ENCODE data around the gene BATF3. TPM values are rescaled to one million over a fixed set of nuclear protein-coding genes. Genes with fewer than 3 reads are reported as not detected.

BATF3 gene
- total RNA-seq, 4 donors from 2014 or later, result 2.2 to 9.0 (median 3.4) TPM

GRCh38 chr1:212674872-212675271 is 24.8 kb downstream of the BATF3 start:
- DNase-seq (ENCODE audit: low spot score in 2 of 2), result no peak
- Histone ChIP-seq H3K36me3 (no peaks in the 10 kb centered on the region), H3K27ac (no peak overlapping the region), H3K4me1 (peaks cover 0 to 9% (median 0%) of the 10 kb centered on the region in 4 donors), H3K4me3 (no peak overlapping the region), H3K27me3 (no peaks in the 10 kb centered on the region), H3K9me3 (no peaks in the 10 kb centered on the region)
- TF ChIP-seq EP300 (IDR thresholded peaks at IDR 0.05) (no peak), POLR2A (IDR thresholded peaks at IDR 0.05) (no peak)
- TF ChIP-seq, protein P1, sequence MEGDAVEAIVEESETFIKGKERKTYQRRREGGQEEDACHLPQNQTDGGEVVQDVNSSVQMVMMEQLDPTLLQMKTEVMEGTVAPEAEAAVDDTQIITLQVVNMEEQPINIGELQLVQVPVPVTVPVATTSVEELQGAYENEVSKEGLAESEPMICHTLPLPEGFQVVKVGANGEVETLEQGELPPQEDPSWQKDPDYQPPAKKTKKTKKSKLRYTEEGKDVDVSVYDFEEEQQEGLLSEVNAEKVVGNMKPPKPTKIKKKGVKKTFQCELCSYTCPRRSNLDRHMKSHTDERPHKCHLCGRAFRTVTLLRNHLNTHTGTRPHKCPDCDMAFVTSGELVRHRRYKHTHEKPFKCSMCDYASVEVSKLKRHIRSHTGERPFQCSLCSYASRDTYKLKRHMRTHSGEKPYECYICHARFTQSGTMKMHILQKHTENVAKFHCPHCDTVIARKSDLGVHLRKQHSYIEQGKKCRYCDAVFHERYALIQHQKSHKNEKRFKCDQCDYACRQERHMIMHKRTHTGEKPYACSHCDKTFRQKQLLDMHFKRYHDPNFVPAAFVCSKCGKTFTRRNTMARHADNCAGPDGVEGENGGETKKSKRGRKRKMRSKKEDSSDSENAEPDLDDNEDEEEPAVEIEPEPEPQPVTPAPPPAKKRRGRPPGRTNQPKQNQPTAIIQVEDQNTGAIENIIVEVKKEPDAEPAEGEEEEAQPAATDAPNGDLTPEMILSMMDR (IDR thresholded peaks at IDR 0.05), result no peak
- WGBS, 2 donors, result 96 to 98% methylated on average over 3 of the region's 3 CpGs

DNA sequence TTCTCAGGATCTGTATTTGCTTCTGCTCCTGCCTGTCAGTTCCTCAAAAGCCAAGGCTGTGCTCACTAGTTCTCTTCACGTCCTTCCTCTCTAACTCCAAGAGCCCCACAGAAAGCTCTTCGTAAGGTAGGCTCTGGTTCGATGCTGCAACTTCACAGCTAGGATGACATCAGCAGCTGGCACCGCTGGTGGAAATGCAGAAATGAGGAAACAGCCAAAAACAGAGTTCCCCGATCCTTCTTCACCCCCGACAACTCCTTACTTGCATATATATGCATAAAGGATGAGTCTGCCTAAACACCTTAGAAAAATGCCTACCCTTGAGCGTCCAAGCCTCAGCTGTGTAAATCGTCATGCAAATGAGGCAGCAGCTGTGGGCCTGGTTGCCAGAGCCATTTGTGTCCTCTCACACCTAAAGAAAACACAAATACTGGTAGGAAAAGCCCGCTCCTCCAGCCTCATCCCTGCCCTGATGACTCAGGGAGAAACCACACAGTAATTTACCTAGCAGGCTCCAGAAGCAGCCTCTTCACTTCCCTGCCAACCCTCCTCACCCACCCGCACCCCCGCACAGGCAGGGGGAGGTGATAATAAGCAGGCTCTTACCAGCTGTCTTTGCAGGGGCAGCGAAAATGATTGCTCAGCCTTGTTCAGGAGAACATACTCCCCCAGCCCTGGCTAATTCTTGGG is 28.2 kb downstream of the BATF3 start:
- H3K4me3 ChIP-seq, result no peak overlapping the region
- H3K36me3 ChIP-seq, result no peaks in the 10 kb centered on the region
- no peaks in the 10 kb centered on the region for H3K27me3 ChIP-seq
- peaks cover 0 to 29% (median 9%) of the 10 kb centered on the region in 4 donors for H3K4me1 ChIP-seq
- TF ChIP-seq POLR2A (IDR thresholded peaks at IDR 0.05), result no peak
- TF ChIP-seq, protein P1 (IDR thresholded peaks at IDR 0.05), result no peak
- peak in 1 of 2 donors; percentile 63 for TF ChIP-seq EP300 (IDR thresholded peaks at IDR 0.05)
- WGBS, 2 donors, result 54 to 63% methylated on average over 12 of the region's 12 CpGs
- no peak overlapping the region for H3K27ac ChIP-seq
- no peaks in the 10 kb centered on the region for H3K9me3 ChIP-seq
- peak in 1 of 2 donors; percentile 41 for DNase-seq (ENCODE audit: low spot score in 2 of 2)

- no peak overlapping the region for H3K27ac ChIP-seq
These were observed 28.8 kb downstream of the BATF3 start for GRCh38 chr1:212670882-212671281.

GRCh38 chr1:212670301-212670700 is 29.3 kb downstream of the BATF3 start:
- WGBS, 2 donors, result 92 to 96% methylated on average over 7 of the region's 7 CpGs
- TF ChIP-seq EP300 (IDR thresholded peaks at IDR 0.05) (no peak), POLR2A (IDR thresholded peaks at IDR 0.05) (no peak)
- TF ChIP-seq, protein P1 (IDR thresholded peaks at IDR 0.05), result no peak
- no peak overlapping the region for H3K4me3 ChIP-seq

More at GRCh38 chr1:212670882-212671281, 28.8 kb downstream of the BATF3 start:
- H3K27me3 ChIP-seq, result no peaks in the 10 kb centered on the region
- TF ChIP-seq EP300 (IDR thresholded peaks at IDR 0.05), result no peak
- TF ChIP-seq POLR2A (IDR thresholded peaks at IDR 0.05), result no peak
- no peaks in the 10 kb centered on the region for H3K9me3 ChIP-seq
- H3K4me3 ChIP-seq, result no peak overlapping the region
- no peaks in the 10 kb centered on the region for H3K36me3 ChIP-seq
- peaks cover 0 to 33% (median 9%) of the 10 kb centered on the region in 4 donors for H3K4me1 ChIP-seq
- DNase-seq (ENCODE audit: low spot score in 2 of 2), result no peak

DNA sequence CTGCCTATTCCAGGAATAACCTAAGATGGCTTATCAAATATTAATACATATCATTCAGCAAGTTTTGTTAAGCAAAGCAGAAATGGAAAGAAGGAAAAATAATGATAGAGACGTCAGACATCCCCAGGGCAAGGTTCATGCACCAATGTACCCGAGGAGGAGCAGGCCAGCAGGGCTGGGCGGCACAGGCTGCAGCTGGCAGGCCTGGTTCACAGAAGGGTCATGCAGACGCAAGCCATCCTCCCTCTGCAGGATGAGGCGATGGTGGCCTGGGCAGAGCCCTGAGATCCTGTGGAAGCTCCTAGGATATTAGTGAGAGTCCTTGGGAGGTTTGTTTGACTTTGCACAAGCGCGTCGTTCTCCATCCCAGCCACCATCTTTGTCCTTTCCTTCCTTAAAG is 30.0 kb downstream of the BATF3 start:
- no peaks in the 10 kb centered on the region for H3K36me3 ChIP-seq
- H3K9me3 ChIP-seq, result no peaks in the 10 kb centered on the region
- H3K4me1 ChIP-seq, result peaks cover 0 to 41% (median 9%) of the 10 kb centered on the region in 4 donors
- no peak overlapping the region for H3K4me3 ChIP-seq
- no peak overlapping the region for H3K27ac ChIP-seq
- TF ChIP-seq, protein P1 (IDR thresholded peaks at IDR 0.05), result no peak
- TF ChIP-seq EP300 (IDR thresholded peaks at IDR 0.05) (no peak), POLR2A (IDR thresholded peaks at IDR 0.05) (no peak)
- WGBS, 2 donors, result 76 to 78% methylated on average over 8 of the region's 8 CpGs
- no peaks in the 10 kb centered on the region for H3K27me3 ChIP-seq
- DNase-seq (ENCODE audit: low spot score in 2 of 2), result no peak

More at GRCh38 chr1:212670301-212670700, 29.3 kb downstream of the BATF3 start:
- H3K9me3 ChIP-seq, result no peaks in the 10 kb centered on the region
- no peaks in the 10 kb centered on the region for H3K36me3 ChIP-seq
- peaks cover 0 to 36% (median 9%) of the 10 kb centered on the region in 4 donors for H3K4me1 ChIP-seq
- H3K27ac ChIP-seq, result no peak overlapping the region
- no peak for DNase-seq (ENCODE audit: low spot score in 2 of 2)
- no peaks in the 10 kb centered on the region for H3K27me3 ChIP-seq
